NB4 (cell line): ENCODE results near the gene ALDH8A1.

Experiments used
- CTCF ChIP-seq: IDR thresholded peaks from one replicate; pipeline ENCODE4 v1.5.1; 2012; ENCODE audit warnings: low read depth, low read length
- MAX ChIP-seq: IDR thresholded peaks from 2 replicates; pipeline ENCODE4 v1.6.1; 2011; ENCODE audit warnings: low read depth, low read length
- MYC ChIP-seq: IDR thresholded peaks from 2 replicates; pipeline ENCODE4 v1.6.1; 2011; ENCODE audit warnings: low read depth, low read length
- POLR2A ChIP-seq: IDR thresholded peaks from 2 replicates; pipeline ENCODE4 v1.6.1; 2011; ENCODE audit warnings: mild to moderate bottlenecking; ENCODE audit not compliant: insufficient read length; ENCODE audit errors: extremely low read depth

- TF ChIP-seq CTCF (no peak), MAX (no peak), MYC (no peak), POLR2A (no peak)
Measured at GRCh38 chr6:134921721-134922261, 28.1 kb downstream of the ALDH8A1 start.
